ENCODE measurements around the gene SPATS2L. TPM values are rescaled to one million over a fixed set of nuclear protein-coding genes. Genes with fewer than 3 reads are reported as not detected.

Gene SPATS2L
- total and polyA plus RNA-seq, 9 donors, result 36.5 to 93.0 (median 70.6) TPM

- H3K4me1 ChIP-seq (ENCODE audit: insufficient read depth), result no peaks in the 10 kb centered on the region
- no peak for TF ChIP-seq EP300 (IDR thresholded peaks at IDR 0.05)
- no peak for TF ChIP-seq CTCF (IDR thresholded peaks at IDR 0.05)
- TF ChIP-seq POLR2A (IDR thresholded peaks at IDR 0.05), result no peak
- no peak overlapping the region for H3K4me3 ChIP-seq
- DNase-seq, result no peak
- H3K9me3 ChIP-seq, result no peaks in the 10 kb centered on the region
- H3K27ac ChIP-seq, result no peak overlapping the region
- intact Hi-C loops (cut with DNase I), result no loop called here
- no peaks in the 10 kb centered on the region for H3K36me3 ChIP-seq
- peaks cover 2% of the 10 kb centered on the region for H3K27me3 ChIP-seq
- WGBS, 3 donors, result 91 to 93% (median 92%) methylated on average over 6 of the region's 6 CpGs
Measured at GRCh38 chr2:200278694-200279316, 27.7 kb upstream of the SPATS2L start.

- Histone ChIP-seq H3K36me3 (no peaks in the 10 kb centered on the region), H3K27ac (no peak overlapping the region), H3K9me3 (no peaks in the 10 kb centered on the region), H3K4me3 (no peak overlapping the region), H3K4me1 (ENCODE audit: insufficient read depth) (no peaks in the 10 kb centered on the region), H3K27me3 (peaks cover 2% of the 10 kb centered on the region)
- TF ChIP-seq CTCF (IDR thresholded peaks at IDR 0.05), result no peak
- TF ChIP-seq EP300 (IDR thresholded peaks at IDR 0.05), result no peak
- TF ChIP-seq POLR2A (IDR thresholded peaks at IDR 0.05), result no peak
- intact Hi-C loops (cut with DNase I), result no loop called here
- DNase-seq, result no peak
Measured at GRCh38 chr2:200279857-200280256, 26.6 kb upstream of the SPATS2L start.

GRCh38 chr2:200286578-200286977 is 19.9 kb upstream of the SPATS2L start:
- no peaks in the 10 kb centered on the region for H3K36me3 ChIP-seq
- no peak overlapping the region for H3K4me3 ChIP-seq
- intact Hi-C loops (cut with DNase I), result no loop called here
- TF ChIP-seq EP300 (IDR thresholded peaks at IDR 0.05) (no peak), CTCF (IDR thresholded peaks at IDR 0.05) (no peak), POLR2A (IDR thresholded peaks at IDR 0.05) (no peak)
- 81 to 92% (median 92%) methylated on average over 1 of the region's 1 CpG for WGBS, 3 donors
- no peaks in the 10 kb centered on the region for H3K27me3 ChIP-seq
- H3K27ac ChIP-seq, result no peak overlapping the region
- no peak for DNase-seq
- no peaks in the 10 kb centered on the region for H3K4me1 ChIP-seq (ENCODE audit: insufficient read depth)
- no peaks in the 10 kb centered on the region for H3K9me3 ChIP-seq

- TF ChIP-seq POLR2A (IDR thresholded peaks at IDR 0.05), result no peak
- H3K9me3 ChIP-seq, result no peaks in the 10 kb centered on the region
- no peaks in the 10 kb centered on the region for H3K36me3 ChIP-seq
- no peak overlapping the region for H3K4me3 ChIP-seq
- no peak for DNase-seq
- no peak overlapping the region for H3K27ac ChIP-seq
- intact Hi-C loops (cut with DNase I), result no loop called here
- no peaks in the 10 kb centered on the region for H3K27me3 ChIP-seq
- no peaks in the 10 kb centered on the region for H3K4me1 ChIP-seq (ENCODE audit: insufficient read depth)
- 66 to 80% (median 75%) methylated on average over 5 of the region's 5 CpGs for WGBS, 3 donors
Measured at GRCh38 chr2:200288670-200289429, 17.6 kb upstream of the SPATS2L start.

GRCh38 chr2:200296118-200296517 is 10.4 kb upstream of the SPATS2L start:
- H3K4me3 ChIP-seq, result no peak overlapping the region
- H3K27ac ChIP-seq, result no peak overlapping the region
- H3K9me3 ChIP-seq, result no peaks in the 10 kb centered on the region
- WGBS, 3 donors, result 90 to 97% (median 95%) methylated on average over 1 of the region's 1 CpG
- DNase-seq, result no peak
- intact Hi-C loops (cut with DNase I), result no loop called here
- TF ChIP-seq CTCF (IDR thresholded peaks at IDR 0.05) (no peak), EP300 (IDR thresholded peaks at IDR 0.05) (no peak), POLR2A (IDR thresholded peaks at IDR 0.05) (no peak)
- no peaks in the 10 kb centered on the region for H3K27me3 ChIP-seq
- no peaks in the 10 kb centered on the region for H3K36me3 ChIP-seq
- H3K4me1 ChIP-seq (ENCODE audit: insufficient read depth), result no peaks in the 10 kb centered on the region

All from ovary (tissue), 9 donors.